Mesothelial cell of epicardium (in vitro differentiated cells): ENCODE data around the gene RPL36. TPM values are rescaled to one million over a fixed set of nuclear protein-coding genes. Genes with fewer than 3 reads are reported as not detected.
"Not testable (repeated sequence)": the region's sequence is repeated elsewhere in the genome, so short reads cannot be mapped to it uniquely, and the experiment has no call there.

ENCODE experiments used
- DNase-seq, 2 experiments: peaks; one replicate each; pipeline ENCODE4 v3.0.0; 2021; ENCODE audit warnings: low spot score in 2 of 2; ENCODE audit not compliant: unreplicated experiment in 2 of 2
- H3K27ac Mint-ChIP-seq: 2 replicates; pipeline ENCODE4 v1.8.0; 2021; ENCODE audit warnings: mixed read lengths
- H3K27me3 Mint-ChIP-seq: 2 replicates; pipeline ENCODE4 v1.8.0; 2021; ENCODE audit warnings: low read depth, mixed read lengths
- H3K36me3 Mint-ChIP-seq: 2 replicates; pipeline ENCODE4 v1.8.0; 2021; ENCODE audit warnings: mixed read lengths
- H3K4me1 Mint-ChIP-seq: 2 replicates; pipeline ENCODE4 v1.8.0; 2021; ENCODE audit warnings: mixed read lengths
- H3K4me3 Mint-ChIP-seq: 2 replicates; pipeline ENCODE4 v1.8.0; 2021; ENCODE audit warnings: mild to moderate bottlenecking, moderate library complexity, mixed read lengths
- H3K9me3 Mint-ChIP-seq: 2 replicates; pipeline ENCODE4 v1.8.0; 2021; ENCODE audit warnings: mixed read lengths
- total RNA-seq: library from RNA; stranded (reverse); gene quantifications from 3 replicates; pipeline ENCODE4 v1.2.1, GENCODE V29; 2021
- TF ChIP-seq, protein P1 (sequence below): fragments of 200-600 bp; sonication (generic); IDR thresholded peaks from one replicate; pipeline ENCODE4 v1.5.0; 2021; ENCODE audit warnings: antibody characterized with exemption; ENCODE audit not compliant: unreplicated experiment

Gene RPL36
- total RNA-seq, 1 donor from 2014 or later: 947 TPM

DNA sequence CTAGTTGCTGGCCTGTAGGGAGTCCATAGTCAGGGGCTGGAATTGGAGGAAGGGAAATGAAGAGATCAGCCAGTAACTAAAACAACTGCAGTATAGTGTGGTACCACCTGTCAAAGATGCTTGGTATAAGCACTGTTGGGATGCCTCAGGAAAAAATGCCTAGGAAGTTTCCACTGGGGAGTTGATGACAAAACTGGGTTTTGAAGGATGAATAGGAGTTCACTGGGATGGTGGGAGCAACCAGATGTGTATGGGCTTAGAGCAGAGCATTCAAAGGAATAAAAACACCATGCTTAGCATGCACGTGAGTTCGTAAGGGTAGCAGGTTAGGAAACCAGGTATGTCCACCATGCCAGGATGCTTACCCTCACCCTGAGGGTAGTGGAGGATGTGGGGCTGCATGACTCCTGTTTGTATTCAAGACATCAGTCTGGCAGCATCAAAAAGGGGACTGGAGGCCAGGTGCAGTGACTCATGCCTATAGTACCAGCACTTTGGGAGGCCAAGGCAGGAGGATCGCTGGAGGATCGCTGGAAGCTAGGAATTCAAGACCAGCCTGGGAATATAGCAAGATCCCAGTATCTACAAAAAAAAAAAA is 37.5 kb downstream of the RPL36 start:
- Mint-ChIP-seq H3K27me3 (peaks cover 7% of the 10 kb centered on the region), H3K4me1 (no peaks in the 10 kb centered on the region), H3K36me3 (no peaks in the 10 kb centered on the region), H3K4me3 (no peak overlapping the region), H3K27ac (no peak overlapping the region), H3K9me3 (no peaks in the 10 kb centered on the region)
- TF ChIP-seq, protein P1, sequence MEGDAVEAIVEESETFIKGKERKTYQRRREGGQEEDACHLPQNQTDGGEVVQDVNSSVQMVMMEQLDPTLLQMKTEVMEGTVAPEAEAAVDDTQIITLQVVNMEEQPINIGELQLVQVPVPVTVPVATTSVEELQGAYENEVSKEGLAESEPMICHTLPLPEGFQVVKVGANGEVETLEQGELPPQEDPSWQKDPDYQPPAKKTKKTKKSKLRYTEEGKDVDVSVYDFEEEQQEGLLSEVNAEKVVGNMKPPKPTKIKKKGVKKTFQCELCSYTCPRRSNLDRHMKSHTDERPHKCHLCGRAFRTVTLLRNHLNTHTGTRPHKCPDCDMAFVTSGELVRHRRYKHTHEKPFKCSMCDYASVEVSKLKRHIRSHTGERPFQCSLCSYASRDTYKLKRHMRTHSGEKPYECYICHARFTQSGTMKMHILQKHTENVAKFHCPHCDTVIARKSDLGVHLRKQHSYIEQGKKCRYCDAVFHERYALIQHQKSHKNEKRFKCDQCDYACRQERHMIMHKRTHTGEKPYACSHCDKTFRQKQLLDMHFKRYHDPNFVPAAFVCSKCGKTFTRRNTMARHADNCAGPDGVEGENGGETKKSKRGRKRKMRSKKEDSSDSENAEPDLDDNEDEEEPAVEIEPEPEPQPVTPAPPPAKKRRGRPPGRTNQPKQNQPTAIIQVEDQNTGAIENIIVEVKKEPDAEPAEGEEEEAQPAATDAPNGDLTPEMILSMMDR: no peak
- no peak for DNase-seq

DNA sequence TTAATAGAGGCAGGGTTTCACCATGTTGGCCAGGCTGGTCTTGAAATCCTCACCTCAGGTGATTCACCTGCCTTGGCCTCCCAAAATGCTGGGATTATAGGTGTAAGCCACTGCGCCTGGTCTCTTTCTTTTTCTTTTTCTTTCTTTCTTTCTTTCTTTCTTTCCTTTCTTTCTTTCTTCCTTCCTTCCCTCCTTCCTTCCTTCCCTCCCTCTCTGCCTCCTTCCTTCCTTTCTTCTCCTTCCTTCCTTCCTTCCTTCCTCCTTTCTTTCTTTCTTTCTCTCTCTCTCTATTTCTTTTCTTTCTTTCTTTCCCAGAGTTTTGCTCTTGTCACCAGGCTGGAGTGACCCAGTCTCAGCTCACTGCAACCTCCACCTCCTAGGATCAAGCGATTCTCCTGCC is 43.1 kb downstream of the RPL36 start:
- H3K36me3 Mint-ChIP-seq, H3K27me3 Mint-ChIP-seq, DNase-seq, H3K4me3 Mint-ChIP-seq, H3K4me1 Mint-ChIP-seq, H3K9me3 Mint-ChIP-seq, H3K27ac Mint-ChIP-seq: not testable (repeated sequence)

DNA sequence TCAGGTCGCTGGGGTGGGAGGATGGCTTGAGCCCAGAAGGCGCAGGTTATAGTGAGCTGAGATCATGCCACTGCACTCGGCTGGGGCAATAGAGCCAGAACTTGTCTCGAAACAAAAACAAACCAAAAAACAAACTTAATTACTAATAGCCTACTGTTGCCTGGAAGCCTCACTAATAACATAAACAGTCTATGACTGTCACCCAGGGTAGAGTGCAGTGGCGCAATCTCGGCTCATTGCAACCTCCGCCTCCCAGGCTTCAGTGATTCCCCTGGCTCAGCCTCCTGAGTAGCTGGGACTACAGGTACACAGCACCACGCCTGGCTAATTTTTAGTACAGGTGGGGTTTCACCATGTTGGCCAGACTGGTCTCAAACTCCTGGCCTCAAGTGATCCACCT is 48.3 kb downstream of the RPL36 start:
- H3K27me3 Mint-ChIP-seq: peaks cover 8% of the 10 kb centered on the region
- no peaks in the 10 kb centered on the region for H3K36me3 Mint-ChIP-seq
- no peak overlapping the region for H3K27ac Mint-ChIP-seq
- H3K4me3 Mint-ChIP-seq: no peak overlapping the region
- H3K9me3 Mint-ChIP-seq: no peaks in the 10 kb centered on the region
- TF ChIP-seq, protein P1: no peak
- H3K4me1 Mint-ChIP-seq: no peaks in the 10 kb centered on the region
- DNase-seq: no peak

Other genes starting within 250 kb of the RPL36 start
- not detected in 3 replicates for gene ZNRF4, start 234.9 kb upstream of the RPL36 start, total RNA-seq
- gene TINCR, start 122.3 kb upstream of the RPL36 start, total RNA-seq: 2.5 to 4.3 TPM (median 2.5 TPM) in 3 replicates
- 70.5 to 80.3 TPM (median 78.4 TPM) in 3 replicates for gene SAFB2, start 67.5 kb upstream of the RPL36 start, total RNA-seq
- 139 to 147 TPM (median 142 TPM) in 3 replicates for gene SAFB, start 67.2 kb upstream of the RPL36 start, total RNA-seq
- 30.0 to 32.3 TPM (median 30.7 TPM) in 3 replicates for gene MICOS13, start 9.8 kb upstream of the RPL36 start, total RNA-seq
- 15.9 to 16.7 TPM (median 16.0 TPM) in 3 replicates for gene HSD11B1L, start 9.3 kb upstream of the RPL36 start, total RNA-seq
- 63.4 to 69.8 TPM (median 69.6 TPM) in 3 replicates for gene LONP1, start 29.9 kb downstream of the RPL36 start, total RNA-seq
- gene CATSPERD, start 30.3 kb downstream of the RPL36 start, total RNA-seq: not detected in 3 replicates
- 5.4 to 6.0 TPM (median 5.9 TPM) in 3 replicates for gene PRR22, start 94.5 kb downstream of the RPL36 start, total RNA-seq
- gene DUS3L, start 100.9 kb downstream of the RPL36 start, total RNA-seq: 54.0 to 61.1 TPM (median 56.9 TPM) in 3 replicates
- gene NRTN, start 114.8 kb downstream of the RPL36 start, total RNA-seq: 1.7 to 2.8 TPM (median 2.4 TPM) in 3 replicates
- 0.32 TPM in 1 of 3 replicates, not detected in the others for gene FUT6, start 149.4 kb downstream of the RPL36 start, total RNA-seq
- 0.49 to 1.1 TPM (median 0.90 TPM) in 3 replicates for gene FUT3, start 161.2 kb downstream of the RPL36 start, total RNA-seq
- gene FUT5, start 180.2 kb downstream of the RPL36 start, total RNA-seq: 0.47 to 0.79 TPM (median 0.73 TPM) in 3 replicates
- 229 to 235 TPM (median 233 TPM) in 3 replicates for gene NDUFA11, start 213.5 kb downstream of the RPL36 start, total RNA-seq
- 11.0 to 12.3 TPM (median 11.0 TPM) in 3 replicates for gene VMAC, start 214.6 kb downstream of the RPL36 start, total RNA-seq
- gene CAPS, start 224.0 kb downstream of the RPL36 start, total RNA-seq: 16.2 to 17.2 TPM (median 16.7 TPM) in 3 replicates